Activated CD4-positive, alpha-beta T cell treated with anti-CD3 and anti-CD28 coated beads, Interleukin-2, amount 50 U/mL, for 4 hours (primary cell): ENCODE measurements around the gene PKNOX2.

Source experiments
- DNase-seq, 2 experiments: peaks; one replicate each; pipeline ENCODE4 v3.0.0-alpha.2; 2020

PKNOX2 gene

GRCh38 chr11:125239585-125240560, 75.3 kb downstream of the PKNOX2 start:
- DNase-seq: no peak

GRCh38 chr11:125241104-125241503, 76.6 kb downstream of the PKNOX2 start:
- DNase-seq: no peak

- DNase-seq: no peak
These were observed 77.7 kb downstream of the PKNOX2 start for GRCh38 chr11:125242141-125242775.

- DNase-seq: no peak
These were observed 79.6 kb downstream of the PKNOX2 start for GRCh38 chr11:125244166-125244565.

- no peak for DNase-seq
These were observed 80.7 kb downstream of the PKNOX2 start for GRCh38 chr11:125245299-125245698.

GRCh38 chr11:125247431-125247830, 82.9 kb downstream of the PKNOX2 start:
- DNase-seq: no peak

GRCh38 chr11:125250318-125251213, 86.0 kb downstream of the PKNOX2 start:
- no peak for DNase-seq

- no peak for DNase-seq
These were observed 86.6 kb downstream of the PKNOX2 start for GRCh38 chr11:125251214-125251545.

- DNase-seq: no peak
These were observed 87.4 kb downstream of the PKNOX2 start for GRCh38 chr11:125251956-125252355.

GRCh38 chr11:125253289-125253688, 88.7 kb downstream of the PKNOX2 start:
- DNase-seq: no peak

GRCh38 chr11:125253795-125254525, 89.4 kb downstream of the PKNOX2 start:
- DNase-seq: no peak

- no peak for DNase-seq
These were observed 92.1 kb downstream of the PKNOX2 start for GRCh38 chr11:125256541-125257189.

GRCh38 chr11:125257190-125257579, 92.6 kb downstream of the PKNOX2 start:
- no peak for DNase-seq

GRCh38 chr11:125257751-125258150, 93.2 kb downstream of the PKNOX2 start:
- no peak for DNase-seq

GRCh38 chr11:125258291-125259032, 93.9 kb downstream of the PKNOX2 start:
- no peak for DNase-seq

GRCh38 chr11:125261588-125261987, 97.0 kb downstream of the PKNOX2 start:
- DNase-seq: no peak

GRCh38 chr11:125262194-125262829, 97.8 kb downstream of the PKNOX2 start:
- DNase-seq: no peak

- no peak for DNase-seq
These were observed 98.3 kb downstream of the PKNOX2 start for GRCh38 chr11:125262830-125263218.

GRCh38 chr11:125263268-125263790, 98.8 kb downstream of the PKNOX2 start:
- no peak for DNase-seq
